GM12873 (cell line): ENCODE measurements around the gene DPRX.

Source experiments
- CTCF ChIP-seq: IDR thresholded peaks from 2 replicates; pipeline ENCODE4 v1.5.1; 2012; ENCODE audit warnings: low read depth, mild to moderate bottlenecking, moderate library complexity, low read length, control low read depth; ENCODE audit not compliant: insufficient read depth; ENCODE audit errors: missing control alignments

DPRX gene

GRCh38 chr19:53631949-53632407 is at the start of gene DPRX:
Gene DPRX (plus strand): TSS chr19:53631999. CDS start chr19:53632107, 108 bp downstream.
- no peak for TF ChIP-seq CTCF

GRCh38 chr19:53583181-53583580 is 48.6 kb upstream of the DPRX start:
- TF ChIP-seq CTCF, result no peak

GRCh38 chr19:53586277-53586691 is 45.5 kb upstream of the DPRX start:
- no peak for TF ChIP-seq CTCF

GRCh38 chr19:53594811-53595509 is 36.8 kb upstream of the DPRX start:
- no peak for TF ChIP-seq CTCF

GRCh38 chr19:53595510-53595867 is 36.3 kb upstream of the DPRX start:
- TF ChIP-seq CTCF, result no peak

- TF ChIP-seq CTCF, result no peak
Measured at GRCh38 chr19:53596056-53596455, 35.7 kb upstream of the DPRX start.

- no peak for TF ChIP-seq CTCF
Measured at GRCh38 chr19:53597023-53597422, 34.8 kb upstream of the DPRX start.
